OCI-LY3 (cell line): ENCODE results near the gene SRL.

ENCODE experiments used
- H2AFZ ChIP-seq: fragments of 200-600, 300-600 bp; shearing (Covaris generic); 2 replicates; pipeline ENCODE4 v1.6.0; 2014; ENCODE audit warnings: antibody characterized with exemption, low read depth, low read length
- H3K27ac ChIP-seq: fragments of 200-600, 300-600 bp; sonication (generic); 2 replicates; pipeline ENCODE4 v1.5.1; 2014; ENCODE audit warnings: mild to moderate bottlenecking, low read length, moderate library complexity, mixed read lengths
- H3K27me3 ChIP-seq: fragments of 200-600, 300-600 bp; sonication (generic); 2 replicates; pipeline ENCODE4 v1.6.1; 2014; ENCODE audit warnings: low read depth, low read length, mixed read lengths
- H3K36me3 ChIP-seq: fragments of 200-600, 300-600 bp; sonication (generic); replicated peaks from 2 replicates; pipeline ENCODE3; 2014; ENCODE audit warnings: low read depth, low read length, mixed read lengths
- H3K4me1 ChIP-seq: fragments of 300-600, 200-600 bp; sonication (generic); 2 replicates; pipeline ENCODE4 v1.6.1; 2014; ENCODE audit warnings: low read length, mixed read lengths
- H3K4me2 ChIP-seq: fragments of 200-600, 300-600 bp; sonication (generic); 2 replicates; pipeline ENCODE4 v1.6.1; 2014; ENCODE audit warnings: low read length, mixed read lengths
- H3K4me3 ChIP-seq: fragments of 300-600, 200-600 bp; sonication (generic); 2 replicates; pipeline ENCODE4 v1.5.1; 2014; ENCODE audit warnings: antibody characterized with exemption, mild to moderate bottlenecking, low read length, moderate library complexity
- H3K79me2 ChIP-seq: fragments of 300-600, 200-600 bp; shearing (Covaris generic); 2 replicates; pipeline ENCODE4 v1.6.1; 2014; ENCODE audit warnings: mild to moderate bottlenecking, low read length, mixed read lengths
- H3K9ac ChIP-seq: fragments of 300-600, 200-600 bp; shearing (Covaris generic); 2 replicates; pipeline ENCODE4 v1.6.0; 2014; ENCODE audit warnings: mild to moderate bottlenecking, low read length, moderate library complexity
- H3K9me3 ChIP-seq: fragments of 200-600, 300-600 bp; shearing (Covaris generic); 2 replicates; pipeline ENCODE4 v1.6.1; 2014; ENCODE audit warnings: low read length, mixed read lengths; ENCODE audit not compliant: insufficient read depth
- H4K20me1 ChIP-seq: fragments of 200-600, 300-600 bp; sonication (generic); 2 replicates; pipeline ENCODE4 v1.6.1; 2016; ENCODE audit warnings: low read length, mixed read lengths; ENCODE audit not compliant: insufficient read depth
- EZH2phosphoT487 ChIP-seq: fragments of 200-600 bp; shearing (Covaris generic); IDR thresholded peaks from 2 replicates; pipeline ENCODE4 v1.6.1; 2018; ENCODE audit warnings: antibody characterized with exemption, mixed run types, low read depth
- TF ChIP-seq, protein P1 (sequence below): fragments of 200-600, 300-600 bp; sonication (generic); IDR thresholded peaks from 2 replicates; pipeline ENCODE4 v1.5.1; 2014; ENCODE audit warnings: antibody characterized with exemption, low read length, low read depth

Gene SRL

GRCh38 chr16:4231367-4231766 lies 10.5 kb downstream of the SRL start:
- Histone ChIP-seq H2AFZ (no peak overlapping the region), H3K4me2 (no peak overlapping the region), H3K9ac (no peak overlapping the region), H3K27me3 (peaks cover 16% of the 10 kb centered on the region), H3K36me3 (no peaks in the 10 kb centered on the region), H3K27ac (no peak overlapping the region), H3K4me3 (no peak overlapping the region), H3K79me2 (no peaks in the 10 kb centered on the region), H3K4me1 (no peaks in the 10 kb centered on the region), H4K20me1 (no peaks in the 10 kb centered on the region), H3K9me3 (no peaks in the 10 kb centered on the region)
- no peak for TF ChIP-seq EZH2phosphoT487
- TF ChIP-seq, protein P1, sequence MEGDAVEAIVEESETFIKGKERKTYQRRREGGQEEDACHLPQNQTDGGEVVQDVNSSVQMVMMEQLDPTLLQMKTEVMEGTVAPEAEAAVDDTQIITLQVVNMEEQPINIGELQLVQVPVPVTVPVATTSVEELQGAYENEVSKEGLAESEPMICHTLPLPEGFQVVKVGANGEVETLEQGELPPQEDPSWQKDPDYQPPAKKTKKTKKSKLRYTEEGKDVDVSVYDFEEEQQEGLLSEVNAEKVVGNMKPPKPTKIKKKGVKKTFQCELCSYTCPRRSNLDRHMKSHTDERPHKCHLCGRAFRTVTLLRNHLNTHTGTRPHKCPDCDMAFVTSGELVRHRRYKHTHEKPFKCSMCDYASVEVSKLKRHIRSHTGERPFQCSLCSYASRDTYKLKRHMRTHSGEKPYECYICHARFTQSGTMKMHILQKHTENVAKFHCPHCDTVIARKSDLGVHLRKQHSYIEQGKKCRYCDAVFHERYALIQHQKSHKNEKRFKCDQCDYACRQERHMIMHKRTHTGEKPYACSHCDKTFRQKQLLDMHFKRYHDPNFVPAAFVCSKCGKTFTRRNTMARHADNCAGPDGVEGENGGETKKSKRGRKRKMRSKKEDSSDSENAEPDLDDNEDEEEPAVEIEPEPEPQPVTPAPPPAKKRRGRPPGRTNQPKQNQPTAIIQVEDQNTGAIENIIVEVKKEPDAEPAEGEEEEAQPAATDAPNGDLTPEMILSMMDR: no peak

- H3K79me2 ChIP-seq: no peaks in the 10 kb centered on the region
- H3K27me3 ChIP-seq: no peaks in the 10 kb centered on the region
- H3K4me2 ChIP-seq: no peak overlapping the region
- H3K9ac ChIP-seq: no peak overlapping the region
- H3K27ac ChIP-seq: no peak overlapping the region
- TF ChIP-seq, protein P1: no peak
- no peak for TF ChIP-seq EZH2phosphoT487
- no peak overlapping the region for H3K4me3 ChIP-seq
- H3K36me3 ChIP-seq: no peaks in the 10 kb centered on the region
- H4K20me1 ChIP-seq: no peaks in the 10 kb centered on the region
- no peak overlapping the region for H2AFZ ChIP-seq
- H3K4me1 ChIP-seq: no peaks in the 10 kb centered on the region
- no peaks in the 10 kb centered on the region for H3K9me3 ChIP-seq
Measured at GRCh38 chr16:4227040-4227332, 14.9 kb downstream of the SRL start.

DNA sequence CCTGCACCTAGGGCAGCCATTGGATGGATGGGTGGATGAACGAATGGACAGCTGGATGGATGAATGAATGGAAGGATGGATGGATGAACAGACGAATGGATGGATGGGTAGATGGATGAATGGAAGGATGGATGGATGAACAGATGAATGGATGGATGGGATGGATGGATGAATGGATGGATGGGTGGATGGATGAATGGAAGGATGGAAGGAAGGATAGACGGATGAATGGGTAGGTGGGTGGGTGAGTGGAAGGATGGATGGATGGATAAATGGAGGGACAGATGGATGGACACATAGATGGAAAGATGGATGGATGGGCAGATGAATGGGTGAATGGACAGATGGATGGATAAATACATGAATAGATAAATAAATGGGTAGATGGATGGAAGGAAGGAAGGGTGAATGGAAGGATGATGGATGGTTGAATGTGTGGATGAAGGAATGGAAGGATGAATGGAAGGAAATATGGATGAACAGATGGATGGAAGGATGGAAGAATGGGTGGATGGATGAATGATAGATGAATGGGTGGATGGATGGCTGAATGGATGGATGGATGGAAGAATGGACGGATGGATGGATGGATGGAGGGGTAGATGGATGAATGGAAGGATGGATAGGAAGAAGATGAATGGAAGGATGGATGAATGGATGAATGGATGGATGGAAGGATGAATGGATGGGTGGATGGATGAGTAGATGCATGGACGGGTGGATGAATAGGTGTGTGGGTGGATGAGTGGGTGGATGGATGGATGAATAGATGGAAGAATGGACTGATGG lies 15.4 kb downstream of the SRL start:
- H3K36me3 ChIP-seq: no peaks in the 10 kb centered on the region
- no peaks in the 10 kb centered on the region for H3K27me3 ChIP-seq
- H3K79me2 ChIP-seq: no peaks in the 10 kb centered on the region
- no peak overlapping the region for H2AFZ ChIP-seq
- no peak overlapping the region for H3K4me3 ChIP-seq
- no peak overlapping the region for H3K4me2 ChIP-seq
- H3K9ac ChIP-seq: no peak overlapping the region
- TF ChIP-seq, protein P1: no peak
- no peak for TF ChIP-seq EZH2phosphoT487
- H3K27ac ChIP-seq: no peak overlapping the region
- no peaks in the 10 kb centered on the region for H4K20me1 ChIP-seq
- no peaks in the 10 kb centered on the region for H3K9me3 ChIP-seq
- no peaks in the 10 kb centered on the region for H3K4me1 ChIP-seq

DNA sequence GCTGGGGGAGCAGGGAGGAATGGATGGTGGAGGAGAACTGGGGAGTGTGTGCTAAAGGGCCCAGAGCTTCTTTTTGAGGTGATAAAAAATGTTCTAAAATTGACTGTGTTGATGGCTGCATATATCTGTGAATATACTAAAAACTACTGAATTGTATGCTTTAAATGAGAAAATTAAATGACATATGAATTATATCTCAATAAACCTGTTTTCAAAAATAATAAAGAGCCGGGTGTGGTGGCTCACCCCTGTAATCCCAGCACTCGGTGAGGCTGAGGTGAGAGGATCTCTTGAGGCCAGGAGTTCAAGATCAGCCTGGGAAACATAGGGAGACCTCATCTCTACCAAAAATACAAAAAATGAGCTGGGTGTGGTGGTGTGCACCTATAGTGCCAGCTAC lies 16.8 kb downstream of the SRL start:
- TF ChIP-seq, protein P1: no peak
- no peak for TF ChIP-seq EZH2phosphoT487
- Histone ChIP-seq H3K4me1 (no peaks in the 10 kb centered on the region), H3K4me2 (no peak overlapping the region), H3K79me2 (no peaks in the 10 kb centered on the region), H3K9me3 (no peaks in the 10 kb centered on the region), H3K9ac (no peak overlapping the region), H3K4me3 (no peak overlapping the region), H3K27me3 (no peaks in the 10 kb centered on the region), H4K20me1 (no peaks in the 10 kb centered on the region), H3K36me3 (no peaks in the 10 kb centered on the region), H3K27ac (no peak overlapping the region), H2AFZ (no peak overlapping the region)
